Measurements from ENCODE around the gene HENMT1. TPM values are rescaled to one million over a fixed set of nuclear protein-coding genes. Genes with fewer than 3 reads are reported as not detected.

The HENMT1 gene
- total RNA-seq, 1 experiment from 2014 or later, result not detected

GRCh38 chr1:108701176-108701849 is 40.4 kb upstream of the HENMT1 start:
- RAD21 ChIA-PET (ENCODE audit: low non-redundant PET in 1 of 2, low total read pairs in 2 of 2, uncharacterized antibody in 2 of 2, unreplicated experiment in 2 of 2), result no interaction called here
- H4K20me1 ChIP-seq (ENCODE audit: insufficient read depth), result peaks cover 20% of the 10 kb centered on the region; the same call in 1 of the 2 replicates
- no peak overlapping the region for H3K4me2 ChIP-seq (ENCODE audit: low read length)
- POLR2A ChIA-PET, result no interaction called here
- H3K79me2 ChIP-seq (ENCODE audit: insufficient read depth, low read length), result peaks cover 24% of the 10 kb centered on the region
- H3K4me1 ChIP-seq (ENCODE audit: control insufficient read depth in 1 of 2, insufficient read depth in 2 of 2, low read length in 2 of 2), result peaks cover 5 to 12% of the 10 kb centered on the region in 2 experiments
- no peaks in the 10 kb centered on the region for H3K9me2 ChIP-seq (ENCODE audit: insufficient read depth)
- ATAC-seq (no peak), DNase-seq (ENCODE audit: low read depth, low spot score) (no peak)
- H3K9me3 ChIP-seq (ENCODE audit: control insufficient read depth in 1 of 2, insufficient read depth in 1 of 2, low read depth in 1 of 2, low read length in 2 of 2), result no peaks in the 10 kb centered on the region
- peaks cover 40 to 42% of the 10 kb centered on the region in 2 experiments for H3K36me3 ChIP-seq (ENCODE audit: control insufficient read depth in 1 of 2, insufficient read depth in 2 of 2, low read length in 2 of 2)
- CTCF ChIA-PET, result no interaction called here
- H3K9ac ChIP-seq (ENCODE audit: low read length), result no peak overlapping the region
- H3K4me3 ChIP-seq (replicated peaks in 1 of 2; ENCODE audit: low read depth in 1 of 2, low read length in 2 of 2), result no peak overlapping the region
- no peak overlapping the region for H2AFZ ChIP-seq (ENCODE audit: low read depth, low read length, poor library complexity, severe bottlenecking)
- TF ChIP-seq SP1 (IDR thresholded peaks at IDR 0.05; ENCODE audit: low read depth) (no peak), YY1 (IDR thresholded peaks at IDR 0.05; ENCODE audit: extremely low read depth, insufficient replicate concordance, low read depth, low read length) (no peak), REST (IDR thresholded peaks at IDR 0.05; ENCODE audit: low read depth) (no peak), TCF7L2 (IDR thresholded peaks at IDR 0.05; ENCODE audit: borderline replicate concordance, extremely low read depth, insufficient read depth, insufficient read length) (no peak), ELF1 (IDR thresholded peaks at IDR 0.05; ENCODE audit: borderline replicate concordance, low read depth) (no peak), ZFX (IDR thresholded peaks at IDR 0.05) (no peak), JUND (IDR thresholded peaks at IDR 0.05) (no peak), POLR2AphosphoS5 (IDR thresholded peaks at IDR 0.05; ENCODE audit: low read depth, low read length) (no peak), EZH2 (IDR thresholded peaks at IDR 0.05) (no peak), RAD21 (IDR thresholded peaks at IDR 0.05; ENCODE audit: low read depth) (no peak)
- no TSS peak for BruUV-seq (replicated peaks)
- intact Hi-C loops (cut with micrococcal nuclease), result no loop called here
- no peak overlapping the region for H3K27ac ChIP-seq (ENCODE audit: low read depth, low read length)
- H3K27me3 ChIP-seq (ENCODE audit: insufficient read depth, low read length), result no peaks in the 10 kb centered on the region
